K562 (cell line): ENCODE measurements around the gene PIAS3. TPM values are rescaled to one million over a fixed set of nuclear protein-coding genes. Genes with fewer than 3 reads are reported as not detected.

Source experiments
- ARID4B ChIP-seq: sonication (generic); formaldehyde crosslinking; IDR thresholded peaks from 2 replicates; pipeline ENCODE4 v1.8.0; 2022; ENCODE audit warnings: mild to moderate bottlenecking, missing genetic modification reagents
- C11orf30 ChIP-seq: fragments of 450-650 bp; IDR thresholded peaks from 2 replicates; pipeline ENCODE4 v1.6.1; 2016; ENCODE audit warnings: low read depth, mild to moderate bottlenecking
- CAMTA2 ChIP-seq: fragments of 250-450 bp; sonication (Bioruptor Pico); conservative IDR thresholded peaks from 2 replicates; pipeline ENCODE4 v1.5.1; 2022
- ELF4 ChIP-seq: fragments of 450-650 bp; formaldehyde crosslinking; IDR thresholded peaks from 2 replicates; pipeline ENCODE4 v1.4.0; 2022; ENCODE audit warnings: missing genetic modification characterization
- FOSL1 ChIP-seq: fragments of 200-800 bp; sonication (Bioruptor generic); conservative IDR thresholded peaks from 2 replicates; pipeline ENCODE4 v1.6.1; 2016; ENCODE audit warnings: missing genetic modification characterization, missing compliant biosample characterization
- HDAC6 ChIP-seq: IDR thresholded peaks from 2 replicates; pipeline ENCODE4 v1.6.1; 2012; ENCODE audit warnings: low read depth, mild to moderate bottlenecking, control low read depth, inconsistent platforms, low read length, moderate library complexity
- HMG20A ChIP-seq: fragments of 450-650 bp; formaldehyde crosslinking; conservative IDR thresholded peaks from 2 replicates; pipeline ENCODE4 v1.4.0; 2020; ENCODE audit warnings: mild to moderate bottlenecking, mixed read lengths
- MEIS2 ChIP-seq: fragments of 450-650 bp; IDR thresholded peaks from 2 replicates; pipeline ENCODE4 v1.6.1; 2014; ENCODE audit warnings: mild to moderate bottlenecking; ENCODE audit not compliant: partially characterized antibody
- MYC ChIP-seq, 2 experiments: fragments of 250-450 bp in 1 of 2; sonication (Bioruptor Pico) in 1 of 2; IDR thresholded peaks; 2 replicates each; pipeline versions ENCODE4 v1.5.1 to v1.6.1; 2012 to 2021; ENCODE audit warnings: low read depth in 2 of 2, borderline replicate concordance in 1 of 2, improper control_type of control experiment in 1 of 2, low read length in 1 of 2, mild to moderate bottlenecking in 1 of 2, moderate library complexity in 1 of 2
- SIX5 ChIP-seq, 2 experiments: IDR thresholded peaks; 2 replicates each; pipeline ENCODE4 v1.6.1; 2011; ENCODE audit warnings: low read length in 2 of 2, borderline replicate concordance in 1 of 2, low read depth in 1 of 2, mild to moderate bottlenecking in 1 of 2, moderate library complexity in 1 of 2; ENCODE audit not compliant: insufficient read depth in 1 of 2
- SMAD3 ChIP-seq: fragments of 450-650 bp; formaldehyde crosslinking; conservative IDR thresholded peaks from 2 replicates; pipeline ENCODE4 v1.4.0; 2020; ENCODE audit warnings: mild to moderate bottlenecking
- TCF3 ChIP-seq: sonication (generic); formaldehyde crosslinking; IDR thresholded peaks from 2 replicates; pipeline ENCODE4 v1.4.0; 2020; ENCODE audit warnings: mild to moderate bottlenecking, missing genetic modification reagents
- THAP7 ChIP-seq: fragments of 250-450 bp; sonication (Bioruptor Pico); IDR thresholded peaks from 2 replicates; pipeline ENCODE4 v1.5.0; 2021
- ZBTB17 ChIP-seq: fragments of 450-650 bp; formaldehyde crosslinking; IDR thresholded peaks from 2 replicates; pipeline ENCODE4 v1.4.0; 2020; ENCODE audit warnings: mild to moderate bottlenecking
- ZBTB34 ChIP-seq: fragments of 250-450 bp; sonication (Bioruptor Pico); IDR thresholded peaks from 2 replicates; pipeline ENCODE4 v1.8.0; 2021; ENCODE audit warnings: mild to moderate bottlenecking, moderate library complexity
- ZNF146 ChIP-seq: IDR thresholded peaks from one replicate; pipeline ENCODE4 v1.6.1; 2018; ENCODE audit warnings: missing compliant biosample characterization; ENCODE audit not compliant: unreplicated experiment
- ZNF518B ChIP-seq: fragments of 250-450 bp; sonication (Bioruptor Pico); IDR thresholded peaks from 2 replicates; pipeline ENCODE4 v1.5.0; 2021; ENCODE audit warnings: mild to moderate bottlenecking, moderate library complexity
- ZNF695 ChIP-seq: fragments of 450-650 bp; formaldehyde crosslinking; IDR thresholded peaks from 2 replicates; pipeline ENCODE4 v1.4.0; 2020; ENCODE audit warnings: mild to moderate bottlenecking, moderate library complexity
- polyA plus RNA-seq, 8 experiments: library from polyadenylated mRNA; depleted of rRNA in 4 of 8; stranded (reverse) in 5 of 8; unstranded in 3 of 8; fragments of >200 nt; fragmentation: Nextera tagmentation in 2 of 8; fragmentation: Illumina TruSeq in 1 of 8; extraction: Ambion mirVana in 2 of 8; extraction: Trizol in 1 of 8; gene quantifications; 2 replicates each; pipeline versions ENCODE4 v1.2.1 to v1.2.3, GENCODE V29; 2011 to 2014; ENCODE audit warnings: inconsistent platforms in 1 of 8, missing spikeins in 1 of 8
- total RNA-seq, 7 experiments: library from RNA; depleted of rRNA in 6 of 7; stranded (reverse); fragments of >200 nt in 6 of 7; fragmentation: Illumina TruSeq in 2 of 7; extraction: Trizol in 2 of 7; gene quantifications; 2 replicates each; pipeline versions ENCODE4 v1.2.1 to v1.2.3, GENCODE V29; 2011 to 2021; ENCODE audit warnings: low replicate concordance in 1 of 7

Gene PIAS3
- total and polyA plus RNA-seq, 9 of the 15 experiments (the other 6 are each of a cell fraction or from before 2014, with no cell fraction given): 1.1 to 25.6 (median 7.9) TPM

- TF ChIP-seq ZNF518B (CRISPR knock-in tag) (no peak), ARID4B (CRISPR knock-in tag) (peak; percentile 56; the same call in 1 of the 2 replicates), TCF3 (CRISPR knock-in tag) (no peak), FOSL1 (tag) (0 out of 2 replicates have a peak, but pooled peaks have one; percentile 1), CAMTA2 (CRISPR knock-in tag) (no peak), ZNF695 (CRISPR knock-in tag) (no peak), ZBTB17 (CRISPR knock-in tag) (no peak), SMAD3 (CRISPR knock-in tag) (no peak), ELF4 (CRISPR knock-in tag) (no peak), HDAC6 (no peak), THAP7 (CRISPR knock-in tag) (no peak), ZNF146 (CRISPR knock-in tag) (no peak), MYC (IDR thresholded peaks at IDR 0.05; ENCODE audit: low read depth, low read length) (peak; percentile 40; the same call in 1 of the 2 replicates), MYC (CRISPR knock-in tag; IDR thresholded peaks at IDR 0.05; ENCODE audit: borderline replicate concordance, low read depth) (no peak), ZBTB34 (CRISPR knock-in tag) (no peak), SIX5 (IDR thresholded peaks at IDR 0.05; ENCODE audit: borderline replicate concordance in 1 of 2, insufficient read depth in 1 of 2, low read depth in 1 of 2, low read length in 2 of 2) (no peak), MEIS2 (peak; percentile 2), C11orf30 (no peak), HMG20A (CRISPR knock-in tag) (no peak)
Measured at GRCh38 chr1:145859491-145860023, 676 bp upstream of the PIAS3 start (continued).
